Activated CD4-positive, CD25-positive, alpha-beta regulatory T cell treated with anti-CD3 and anti-CD28 coated beads, Interleukin-2, amount 50 U/mL, for 24 hours (primary cell): ENCODE data around the gene FAM180B.
"Not testable (repeated sequence)": the region's sequence is repeated elsewhere in the genome, so short reads cannot be mapped to it uniquely, and the experiment has no call there.

Source experiments
- ATAC-seq, 2 donors: fragments of 150-1000 bp; cut with Tn5 transposase; one replicate each; pipeline ENCODE4 v1.10.0; 2021; ENCODE audit warnings: mild to moderate bottlenecking in 1 of 2, moderate library complexity in 1 of 2

The FAM180B gene

GRCh38 chr11:47586098-47586855, at the start of gene FAM180B:
Gene FAM180B, plus strand, starts transcription at chr11:47586678. Its CDS starts 91 bp downstream, at chr11:47586769.
- no peak for ATAC-seq

- ATAC-seq = no peak
Measured at GRCh38 chr11:47536915-47537314, 49.6 kb upstream of the FAM180B start.

- ATAC-seq = no peak
Measured at GRCh38 chr11:47538741-47539565, 47.5 kb upstream of the FAM180B start.

GRCh38 chr11:47539681-47540039, 46.8 kb upstream of the FAM180B start:
- ATAC-seq = no peak

GRCh38 chr11:47541070-47541469, 45.4 kb upstream of the FAM180B start:
- peak; percentile 63 to 67 for ATAC-seq

GRCh38 chr11:47545298-47545697, 41.2 kb upstream of the FAM180B start:
- no peak for ATAC-seq

GRCh38 chr11:47546274-47546673, 40.2 kb upstream of the FAM180B start:
- ATAC-seq = not testable (repeated sequence)

GRCh38 chr11:47550288-47551047, 36.0 kb upstream of the FAM180B start:
- ATAC-seq = no peak

- ATAC-seq = no peak
Measured at GRCh38 chr11:47551086-47551485, 35.4 kb upstream of the FAM180B start.

GRCh38 chr11:47552056-47552565, 34.4 kb upstream of the FAM180B start:
- ATAC-seq = no peak

- ATAC-seq = peak; percentile 95 to 96
Measured at GRCh38 chr11:47552566-47553405, 33.7 kb upstream of the FAM180B start, which contains the start of gene CELF1. Gene CELF1, minus strand, starts transcription at chr11:47553132. Its CDS starts 53,609 bp downstream, at chr11:47499523.

- ATAC-seq = peak; percentile 9
Measured at GRCh38 chr11:47553406-47553743, 33.1 kb upstream of the FAM180B start.

GRCh38 chr11:47557004-47557403, 29.5 kb upstream of the FAM180B start:
- ATAC-seq = not testable (repeated sequence)

GRCh38 chr11:47558695-47559094, 27.8 kb upstream of the FAM180B start:
- ATAC-seq = no peak

GRCh38 chr11:47560426-47560825, 26.1 kb upstream of the FAM180B start:
- no peak for ATAC-seq

GRCh38 chr11:47562393-47562792, 24.1 kb upstream of the FAM180B start:
- not testable (repeated sequence) for ATAC-seq

GRCh38 chr11:47564366-47564765, 22.1 kb upstream of the FAM180B start:
- ATAC-seq = not testable (repeated sequence)

- no peak for ATAC-seq
Measured at GRCh38 chr11:47564933-47565339, 21.5 kb upstream of the FAM180B start.

- ATAC-seq = peak; percentile 92
Measured at GRCh38 chr11:47565340-47566148, 20.9 kb upstream of the FAM180B start, which contains the start of gene PTPMT1. Gene PTPMT1, plus strand, starts transcription at chr11:47565599. Its CDS starts 24 bp downstream, at chr11:47565623.

- no peak for ATAC-seq
Measured at GRCh38 chr11:47566149-47566698, 20.3 kb upstream of the FAM180B start.

GRCh38 chr11:47569646-47570045, 16.8 kb upstream of the FAM180B start:
- no peak for ATAC-seq
